Activated effector memory CD4-positive, alpha-beta T cell treated with anti-CD3 and anti-CD28 coated beads, Interleukin-2, amount 50 U/mL, for 16 hours (primary cell): ENCODE results near the gene SCRN3.
"Not testable (repeated sequence)": the region's sequence is repeated elsewhere in the genome, so short reads cannot be mapped to it uniquely, and the experiment has no call there.

Experiments
- DNase-seq: peaks from one replicate; pipeline ENCODE4 v3.0.0-alpha.2; 2020

SCRN3 gene

DNA sequence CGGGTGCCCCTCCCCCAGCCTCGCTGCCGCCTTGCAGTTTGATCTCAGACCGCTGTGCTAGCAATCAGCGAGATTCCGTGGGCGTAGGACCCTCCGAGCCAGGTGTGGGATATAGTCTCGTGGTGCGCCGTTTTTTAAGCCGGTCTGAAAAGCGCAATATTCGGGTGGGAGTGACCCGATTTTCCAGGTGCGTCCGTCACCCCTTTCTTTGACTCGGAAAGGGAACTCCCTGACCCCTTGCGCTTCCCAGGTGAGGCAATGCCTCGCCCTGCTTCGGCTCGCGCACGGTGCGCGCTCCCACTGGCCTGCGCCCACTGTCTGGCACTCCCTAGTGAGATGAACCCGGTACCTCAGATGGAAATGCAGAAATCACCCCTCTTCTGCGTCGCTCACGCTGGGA, 14.5 kb downstream of the SCRN3 start:
- not testable (repeated sequence) for DNase-seq

DNA sequence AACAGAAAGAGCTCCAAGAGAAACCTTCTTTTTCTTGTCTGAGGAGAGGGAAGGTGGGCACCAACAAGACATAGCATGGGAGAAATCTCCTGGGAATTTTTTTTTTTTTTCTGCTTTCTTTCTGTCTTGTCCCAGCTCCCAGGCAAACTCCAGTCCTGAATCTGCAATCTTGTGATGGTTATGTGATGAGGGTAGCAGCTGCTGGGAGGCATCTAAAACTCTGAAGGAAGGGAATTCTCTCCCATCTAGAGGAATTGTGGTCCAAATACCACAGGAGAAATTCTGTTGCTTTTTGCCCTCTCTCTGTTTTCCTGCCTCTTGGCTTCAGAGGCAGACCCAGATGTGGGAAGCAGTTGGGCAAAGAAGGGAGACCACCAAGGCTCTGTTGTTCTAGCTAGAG, 16.7 kb downstream of the SCRN3 start:
- no peak for DNase-seq

DNA sequence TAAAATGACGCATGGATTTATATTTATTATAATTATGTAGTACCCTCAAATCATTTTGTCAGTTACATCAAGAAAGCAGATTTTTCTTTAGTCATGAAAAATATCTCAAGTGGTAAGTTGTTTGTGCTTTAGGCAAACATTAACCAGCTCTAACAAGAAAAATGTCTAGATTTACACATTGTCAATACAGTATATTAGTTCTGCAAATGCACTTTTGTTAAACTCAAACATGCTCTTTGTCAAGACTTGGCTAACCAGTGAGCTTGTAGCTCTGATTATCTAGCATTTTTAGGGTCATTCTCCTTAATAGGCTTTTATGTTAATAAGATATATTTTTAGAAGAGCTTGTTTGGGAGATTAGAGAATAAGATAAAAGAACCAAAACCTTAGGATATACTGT, 32.7 kb downstream of the SCRN3 start:
- no peak for DNase-seq

DNA sequence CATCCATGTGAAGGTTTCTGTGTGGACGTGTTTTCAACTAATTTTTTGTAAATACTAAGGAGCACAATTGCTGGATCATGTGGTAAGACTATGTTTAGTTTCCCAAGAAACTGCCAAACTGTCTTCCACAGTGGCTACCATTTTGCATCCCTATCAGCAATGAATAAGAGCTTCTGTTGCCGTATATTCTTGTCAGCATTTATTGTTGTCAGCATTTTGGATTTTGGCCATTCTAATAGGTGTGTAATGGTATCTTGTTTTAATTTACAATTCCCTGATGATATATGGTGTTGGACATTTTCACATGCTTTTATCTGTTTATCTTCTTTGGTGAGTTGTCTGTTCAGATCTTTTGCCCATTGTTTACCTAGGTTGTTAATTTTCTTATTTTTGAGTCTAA, 34.5 kb downstream of the SCRN3 start:
- DNase-seq: no peak

DNA sequence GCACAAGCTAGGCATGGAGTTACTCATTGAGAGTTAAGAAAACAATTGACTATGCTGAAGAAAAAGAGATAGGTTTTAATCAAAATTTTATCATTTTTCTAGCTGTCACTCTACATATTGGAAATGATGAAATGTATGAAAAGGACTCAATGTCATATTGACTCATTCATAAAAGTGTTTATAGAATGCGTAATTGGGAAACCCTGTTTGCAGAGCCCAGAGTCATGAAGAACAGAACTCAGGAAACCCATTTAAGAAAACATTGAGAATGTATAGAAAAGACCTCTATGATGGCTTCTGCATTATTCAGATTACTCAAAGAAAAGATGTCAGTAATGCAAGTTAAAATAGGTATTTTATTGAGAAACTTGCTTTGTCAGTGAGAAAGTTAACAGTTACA, 36.4 kb downstream of the SCRN3 start:
- no peak for DNase-seq

DNA sequence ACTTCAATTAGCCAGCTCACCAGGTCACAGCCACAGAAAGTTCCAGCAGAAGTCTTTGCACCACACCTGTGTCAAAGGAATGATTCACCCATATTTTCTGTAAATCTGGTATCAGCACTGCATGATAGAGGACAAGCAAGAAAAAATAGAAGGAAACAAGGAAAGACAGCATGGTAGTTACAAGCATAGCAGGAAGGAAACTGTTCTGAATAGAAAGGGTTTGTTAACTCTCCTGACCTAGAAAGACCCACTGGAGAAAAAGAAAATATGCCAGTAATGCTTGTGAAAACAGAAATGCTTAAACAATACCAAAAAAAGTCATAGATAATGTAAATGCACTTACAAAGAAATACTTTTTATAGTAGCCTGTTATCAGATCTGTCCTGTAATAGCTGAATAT, 40.8 kb downstream of the SCRN3 start:
- DNase-seq: no peak

DNA sequence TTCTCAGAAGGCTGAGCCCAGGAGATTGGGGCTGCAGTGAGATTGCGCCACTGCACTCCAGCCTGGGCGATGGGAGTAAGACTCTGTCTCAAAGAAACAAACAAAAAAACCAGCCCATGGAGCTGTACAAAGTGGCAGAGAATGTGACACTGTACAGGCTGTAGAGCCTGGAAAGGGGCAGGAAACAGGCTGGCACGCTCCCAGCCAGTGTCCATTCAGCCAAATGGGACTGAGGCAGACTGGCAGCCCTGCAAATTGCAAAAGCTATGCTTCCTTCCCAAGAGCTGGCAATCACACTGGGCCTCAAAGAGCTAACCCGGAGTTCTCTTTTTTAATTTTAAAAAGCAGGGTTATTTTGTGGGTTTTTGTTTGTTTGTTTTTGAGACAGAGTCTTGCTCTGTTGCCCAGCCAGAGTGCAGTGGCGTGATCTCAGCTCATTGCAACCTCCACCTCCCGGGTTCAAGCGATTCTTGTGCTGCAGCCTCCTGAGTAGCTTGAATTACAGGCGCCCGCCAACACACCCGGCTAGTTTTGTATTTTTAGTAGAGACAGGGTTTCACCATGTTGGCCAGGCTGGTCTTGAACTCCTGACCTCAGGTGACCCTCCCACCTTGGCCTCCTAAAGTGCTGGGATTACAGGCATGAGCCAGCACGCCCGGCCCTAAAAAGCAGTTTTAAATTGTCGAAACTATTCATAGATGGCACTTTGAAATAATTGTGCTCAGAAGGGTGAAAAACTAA, 42.8 kb downstream of the SCRN3 start:
- DNase-seq: no peak

DNA sequence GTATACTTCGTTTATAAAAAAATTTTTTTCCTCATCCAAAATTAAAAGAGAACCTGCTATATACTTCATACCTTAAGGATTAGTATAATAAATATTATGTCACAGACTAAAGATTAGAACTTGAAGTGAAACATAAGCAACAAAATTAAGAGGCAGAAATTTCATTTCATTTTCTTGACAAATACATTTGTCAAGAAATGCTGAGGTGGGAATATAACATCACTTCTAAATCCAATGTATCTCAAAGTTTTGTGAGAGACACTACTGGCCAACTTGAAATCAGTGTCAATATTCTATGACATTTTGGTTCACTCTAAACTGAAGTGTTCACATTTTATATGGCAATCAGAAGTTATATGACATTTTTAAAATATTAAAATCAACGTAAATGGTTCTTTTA, 43.8 kb downstream of the SCRN3 start:
- no peak for DNase-seq

DNA sequence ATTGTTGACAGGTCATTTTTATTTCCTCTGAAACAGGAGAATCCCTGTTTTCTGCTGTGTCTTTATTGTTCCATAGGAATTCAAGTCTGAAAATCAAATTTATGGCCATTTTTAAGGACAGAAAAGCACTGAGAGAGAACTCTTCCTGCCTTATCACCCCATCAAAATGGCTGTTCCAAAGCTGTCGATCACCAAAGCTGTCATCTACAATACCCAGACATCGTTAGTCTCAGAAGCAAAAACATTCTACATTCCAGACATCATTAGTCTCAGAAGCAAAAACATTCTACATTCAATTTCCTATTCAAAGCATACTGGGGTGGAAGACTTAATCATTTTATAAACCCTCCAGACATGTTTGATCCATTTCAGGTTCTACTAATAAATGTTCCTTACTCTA, 44.4 kb downstream of the SCRN3 start:
- no peak for DNase-seq

DNA sequence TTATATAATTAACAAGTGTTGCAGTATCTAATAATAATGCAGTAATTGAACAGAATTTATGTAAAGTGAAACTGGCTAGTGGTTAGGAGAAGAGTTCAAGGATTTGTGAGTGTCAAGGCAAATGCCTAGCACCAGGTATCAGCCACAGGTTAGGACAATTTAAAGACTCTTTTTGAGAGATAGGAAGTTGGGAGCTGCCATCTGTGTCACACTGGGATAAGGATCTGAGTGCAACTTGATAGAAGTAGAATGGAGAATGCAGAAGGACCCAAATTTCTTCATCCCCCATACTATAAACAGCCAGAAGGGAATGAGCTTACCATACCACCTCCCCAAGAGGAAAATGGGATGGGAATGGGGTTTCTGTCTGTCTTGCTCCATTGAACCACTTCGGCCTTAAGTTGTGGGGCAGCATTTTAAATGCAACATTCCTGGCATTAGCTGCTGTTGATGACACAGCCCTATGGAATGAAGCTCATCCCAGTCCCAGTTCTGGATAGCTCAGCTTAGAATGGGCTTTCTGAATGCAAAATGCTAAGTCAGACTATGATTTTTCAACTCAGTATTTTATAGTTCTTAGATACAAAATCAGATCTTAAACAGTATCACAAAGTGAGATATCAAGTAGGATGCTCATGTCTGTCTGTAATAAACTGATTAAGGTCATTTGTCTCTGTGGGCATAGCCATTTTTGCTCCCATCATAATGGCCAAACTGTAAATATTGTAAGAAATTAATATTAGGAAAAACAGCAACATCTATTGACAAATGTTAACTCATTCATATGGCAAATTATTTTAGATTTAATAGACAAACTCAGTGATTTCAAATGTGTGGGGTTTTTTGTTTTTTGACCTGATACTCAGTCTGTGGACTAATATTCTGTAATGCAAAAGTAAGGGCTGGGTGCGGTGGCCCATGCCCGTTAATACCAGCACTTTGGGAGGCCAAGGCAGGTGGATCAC, 47.3 kb downstream of the SCRN3 start:
- DNase-seq: no peak

DNA sequence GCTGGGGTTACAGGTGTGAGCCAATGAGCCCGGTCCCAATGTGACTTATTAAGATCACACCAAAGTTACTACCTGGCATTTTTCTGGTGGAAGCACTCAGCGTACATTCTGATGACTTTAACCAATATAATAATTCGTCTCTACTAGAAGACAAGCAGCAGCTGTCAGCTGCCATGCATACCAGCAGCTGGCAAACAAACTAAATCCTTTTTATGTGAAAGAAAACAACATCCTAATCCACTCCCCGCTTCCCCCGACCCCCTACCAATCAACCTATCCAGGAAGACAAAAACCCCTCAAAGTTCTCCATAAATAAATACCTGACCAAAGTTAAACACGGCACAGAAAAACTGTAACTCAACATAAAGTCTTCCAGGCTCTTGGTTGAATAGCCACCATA, 49.2 kb downstream of the SCRN3 start:
- no peak for DNase-seq

DNA sequence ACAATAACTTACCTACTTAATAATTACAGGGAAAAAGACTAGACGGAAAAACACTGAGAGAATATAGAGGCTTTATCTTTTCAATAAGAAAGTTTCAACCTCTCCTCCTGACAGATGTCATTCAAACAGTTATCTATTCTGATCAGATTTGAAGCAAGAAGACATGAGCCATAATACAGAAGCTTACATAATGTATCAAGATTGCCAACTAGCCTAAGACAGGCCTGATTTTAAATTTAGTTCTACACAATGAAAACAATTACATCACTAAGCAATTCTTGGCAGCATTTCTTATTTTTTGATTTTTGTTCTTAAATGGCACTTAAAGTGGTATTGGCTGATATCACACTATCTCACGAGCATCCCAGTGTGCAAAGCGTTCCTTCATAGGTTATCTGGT, 49.7 kb downstream of the SCRN3 start:
- no peak for DNase-seq

DNA sequence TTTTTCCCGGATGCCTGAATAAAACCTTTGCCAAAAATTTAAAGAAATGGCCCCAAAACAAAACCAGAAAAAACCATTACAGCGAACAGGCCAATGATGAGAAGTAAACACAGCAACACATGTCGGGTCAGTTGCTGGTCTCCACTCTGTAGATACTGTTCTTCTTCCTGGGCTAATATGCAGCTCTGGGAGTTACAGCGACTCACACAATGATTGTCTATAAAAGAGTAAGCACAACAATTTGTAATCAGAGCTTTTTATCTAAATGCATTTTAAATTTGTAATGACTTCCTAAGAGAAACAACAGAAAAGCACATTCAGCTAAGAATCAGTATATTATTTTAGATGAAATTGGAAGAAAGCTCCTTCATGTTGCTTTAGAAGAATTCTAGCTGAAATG, 51.0 kb downstream of the SCRN3 start:
- no peak for DNase-seq

DNA sequence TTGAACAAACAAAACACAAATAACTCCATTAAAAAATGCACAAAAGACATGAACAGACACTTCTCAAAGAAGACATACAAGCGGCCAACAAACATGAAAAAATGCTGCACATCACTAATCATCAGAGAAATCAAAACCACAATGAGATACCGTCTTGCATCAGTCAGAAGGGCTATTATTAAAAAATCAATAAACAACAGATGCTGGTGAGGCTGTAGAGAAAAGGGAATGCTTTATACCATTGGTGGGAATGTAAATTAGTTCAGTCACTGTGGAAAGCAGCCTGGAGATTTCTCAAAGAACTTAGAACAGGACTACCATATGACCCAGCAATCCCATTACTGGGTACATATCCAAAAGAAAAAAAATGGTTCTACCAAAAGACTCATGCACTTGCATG, 53.5 kb downstream of the SCRN3 start:
- DNase-seq: no peak

DNA sequence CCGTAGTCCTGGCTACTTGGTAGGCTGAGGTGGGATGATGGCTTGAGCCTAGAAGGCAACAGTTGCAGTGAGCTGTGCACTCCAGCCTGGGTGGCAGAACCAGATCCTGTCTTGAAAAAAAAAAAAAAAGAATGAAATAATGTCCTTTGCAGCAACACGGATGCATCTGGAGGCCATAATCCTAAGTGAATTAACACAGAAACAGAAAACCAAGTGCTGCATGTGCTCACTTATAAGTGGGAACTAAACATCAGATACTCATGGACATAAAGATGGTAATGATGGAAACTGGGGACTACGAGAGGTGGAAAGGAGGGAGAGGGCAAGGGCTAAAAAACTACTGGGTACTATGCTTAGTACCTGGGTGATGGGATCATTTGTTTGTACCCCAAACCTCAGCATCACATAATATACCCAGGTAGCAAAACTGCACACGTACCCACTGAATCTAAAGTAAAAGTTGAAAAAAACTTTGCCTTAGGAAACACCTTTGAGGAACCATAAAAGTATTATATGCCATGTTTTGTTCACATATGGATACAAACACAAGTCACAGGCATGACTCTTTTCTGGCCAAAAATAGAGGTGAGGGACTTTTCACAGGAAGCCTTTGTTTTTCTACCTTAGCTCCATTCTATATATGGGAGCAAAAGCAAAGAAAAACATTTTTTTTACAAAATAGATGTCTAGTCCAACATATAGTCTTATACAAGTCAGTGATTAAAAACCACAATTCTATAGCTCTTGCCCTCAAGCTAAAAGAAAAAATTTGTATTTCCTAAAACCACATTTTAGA, 54.7 kb downstream of the SCRN3 start:
- no peak for DNase-seq

DNA sequence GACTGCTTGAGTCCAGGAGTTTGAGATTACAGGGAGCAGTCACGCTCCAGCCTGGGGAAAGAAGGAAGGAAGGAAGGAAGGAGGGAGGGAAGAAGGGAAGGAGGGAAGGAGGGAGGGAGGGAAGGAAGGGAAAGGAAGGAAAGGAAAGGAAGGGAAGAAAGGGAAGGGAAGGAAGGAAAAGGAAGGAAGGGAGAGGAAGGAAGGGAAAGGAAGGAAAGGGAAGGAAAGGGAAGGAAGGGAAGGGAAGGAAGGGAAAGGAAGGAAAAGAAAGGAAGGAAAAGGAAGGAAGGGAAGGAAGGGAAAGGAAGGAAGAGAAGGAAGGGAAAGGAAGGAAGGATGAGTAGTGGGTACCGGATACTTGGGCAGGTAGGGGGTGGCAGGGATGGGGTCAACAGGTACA, 59.0 kb downstream of the SCRN3 start:
- DNase-seq: no peak

DNA sequence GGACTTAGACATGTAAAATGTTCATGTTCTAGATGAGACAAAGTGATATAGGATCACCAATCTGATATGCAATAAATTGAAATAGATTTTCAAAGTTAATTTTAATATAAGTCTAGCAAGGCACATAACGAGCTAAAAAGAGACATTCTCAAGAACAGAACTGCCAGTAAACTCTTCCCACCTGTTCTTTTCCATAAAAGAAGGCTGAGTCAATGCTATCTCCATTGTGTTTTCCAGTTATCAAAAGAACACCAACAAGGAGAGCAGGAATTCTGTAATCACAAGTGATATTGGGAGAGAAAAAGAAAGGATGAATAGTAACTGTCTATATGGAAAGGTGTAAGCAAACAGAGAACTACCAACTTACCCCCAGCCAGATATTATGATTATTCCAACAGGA, 65.7 kb downstream of the SCRN3 start:
- no peak for DNase-seq

DNA sequence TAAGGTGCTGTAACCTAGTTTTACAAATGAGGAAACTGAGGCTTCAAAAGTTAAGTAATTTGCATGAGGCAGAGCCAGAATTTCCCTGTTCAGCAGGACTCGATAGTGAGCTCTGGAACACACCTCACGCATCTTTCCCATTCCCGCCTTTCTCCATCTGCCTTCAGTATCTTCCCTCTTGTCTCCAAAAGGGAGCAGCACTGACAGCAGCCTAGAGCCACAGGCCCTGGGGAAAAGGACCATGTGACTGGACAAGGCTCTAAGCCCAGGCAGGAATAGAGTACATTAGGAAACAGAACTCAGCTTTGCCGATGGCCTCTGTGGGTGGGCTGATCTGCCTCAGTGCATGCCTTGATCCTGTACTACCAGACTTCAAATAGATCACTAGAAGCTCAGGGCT, 69.8 kb downstream of the SCRN3 start:
- DNase-seq: no peak

DNA sequence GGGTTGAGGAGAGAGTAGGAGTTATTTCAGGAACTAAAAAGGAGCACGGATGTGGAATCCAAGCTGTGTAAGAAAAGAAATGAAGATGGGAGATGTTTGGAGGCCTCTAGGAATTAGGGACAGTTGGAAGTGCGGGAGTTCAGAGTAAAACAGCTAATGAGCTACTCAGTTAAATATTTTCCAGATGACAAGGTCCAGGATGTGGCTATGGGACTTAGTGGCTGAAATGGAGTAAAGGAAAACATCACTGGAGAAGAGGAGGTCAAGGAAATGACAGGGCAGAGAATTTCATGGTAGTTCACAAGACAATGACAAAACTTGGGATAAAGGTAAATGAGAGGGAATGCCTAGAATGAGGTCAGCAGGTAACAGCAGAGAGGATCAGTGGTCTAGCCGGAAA, 78.3 kb downstream of the SCRN3 start:
- DNase-seq: no peak

DNA sequence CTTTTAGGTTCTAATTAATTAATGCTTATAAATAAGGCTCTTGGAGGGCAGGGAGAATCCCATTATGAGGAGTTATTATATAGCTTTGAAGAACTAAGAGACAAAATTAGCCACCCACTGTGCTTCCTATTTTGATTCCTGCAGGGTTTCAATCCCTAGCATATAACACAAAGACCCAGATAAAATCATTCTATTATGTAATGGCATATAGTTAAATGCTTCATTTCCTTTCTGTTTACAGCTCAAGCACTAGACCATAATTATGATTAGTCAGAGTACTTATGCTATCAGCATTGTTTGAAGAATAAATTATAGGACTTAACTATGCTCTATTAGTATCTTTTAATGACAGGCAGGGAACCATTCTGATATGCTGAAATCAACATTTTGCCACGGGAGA, 82.2 kb downstream of the SCRN3 start:
- DNase-seq: no peak
